Uterus (tissue), 2 donors: ENCODE results near the gene FASN.

ENCODE experiments used
- CTCF ChIP-seq, 4 experiments: fragments of 200-600 bp in 2 of 4; fragments of 450-650 bp in 2 of 4; sonication (generic) in 2 of 4; IDR thresholded peaks; one replicate each; pipeline ENCODE4 v1.5.1; 2016 to 2019; ENCODE audit warnings: antibody characterized with exemption in 4 of 4, mild to moderate bottlenecking in 2 of 4, moderate library complexity in 1 of 4
- POLR2A ChIP-seq, 2 donors: fragments of 450-650 bp; IDR thresholded peaks; one replicate each; pipeline ENCODE4 v1.6.1; 2016; ENCODE audit warnings: antibody characterized with exemption in 2 of 2, mild to moderate bottlenecking in 1 of 2, moderate library complexity in 1 of 2

- no peak for TF ChIP-seq CTCF (IDR thresholded peaks at IDR 0.05)
- TF ChIP-seq POLR2A (IDR thresholded peaks at IDR 0.05), result no peak
These were observed 2.9 kb downstream of the FASN start for GRCh38 chr17:82094931-82095776.
